A549 (cell line): ENCODE results near the gene TEDC1. TPM values are rescaled to one million over a fixed set of nuclear protein-coding genes. Genes with fewer than 3 reads are reported as not detected.

Experiments used
- ATAC-seq, 2 experiments: fragments of 200-7000 bp in 1 of 2; fragments of >200 bp in 1 of 2; cut with Nextera tagmentation in 1 of 2; cut with Tn5 transposase in 1 of 2; 3 replicates each; pipeline versions ENCODE4 v1.8.0 to v1.9.1; 2018 to 2020; ENCODE audit warnings: mild to moderate bottlenecking in 1 of 2, moderate library complexity in 1 of 2
- CTCF ChIA-PET: fragments of 300-600 bp; sonication (Branson Sonifier 250); formaldehyde crosslinking; extraction: SDS; loops from one replicate; lab custom pipeline; 2021; ENCODE audit warnings: antibody characterized with exemption, inconsistent platforms; lab: Yijun Ruan, JAX
- POLR2A ChIA-PET: fragments of 350-600 bp; formaldehyde crosslinking; extraction: SDS; loops from one replicate; lab custom pipeline; 2021; ENCODE audit warnings: antibody characterized with exemption, inconsistent platforms; lab: Yijun Ruan, JAX
- DNase-seq, 2 experiments: peaks; one replicate each; pipeline versions ENCODE4 v3.0.0 to v3.0.0-alpha.2; 2011 to 2016; ENCODE audit warnings: low read depth in 1 of 2, low spot score in 1 of 2
- FAIRE-seq: peaks from 2 replicates; lab custom pipeline; 2011; peaks lifted over from hg19 to GRCh38; lab: Jason Lieb, UNC
- H3K27ac ChIP-seq, 2 experiments: fragments of >200 bp; sonication (Bioruptor Twin); formaldehyde crosslinking; 3 replicates each; pipeline ENCODE4 v1.5.1; 2016 to 2017
- H3K4me1 ChIP-seq: fragments of >200 bp; sonication (Bioruptor Twin); formaldehyde crosslinking; 3 replicates; pipeline ENCODE4 v1.6.1; 2016
- H3K4me2 ChIP-seq: fragments of >200 bp; sonication (Bioruptor Twin); formaldehyde crosslinking; 3 replicates; pipeline ENCODE4 v1.6.1; 2016
- H3K4me3 ChIP-seq: fragments of >200 bp; sonication (Bioruptor Twin); formaldehyde crosslinking; 3 replicates; pipeline ENCODE4 v1.5.1; 2016
- H3K9me3 ChIP-seq: fragments of >200 bp; sonication (Bioruptor Twin); formaldehyde crosslinking; 3 replicates; pipeline ENCODE4 v1.6.1; 2016
- CTCF ChIP-seq: fragments of >200 bp; sonication (Bioruptor Twin); formaldehyde crosslinking; IDR thresholded peaks from 3 replicates; pipeline ENCODE4 v1.5.1; 2016
- EHMT2 ChIP-seq: fragments of 200-600 bp; sonication (generic); IDR thresholded peaks from 2 replicates; pipeline ENCODE4 v1.6.1; 2016; ENCODE audit warnings: antibody characterized with exemption, low read depth, mild to moderate bottlenecking, moderate library complexity
- HOXB13 ChIP-seq: fragments of 250-450 bp; sonication (Bioruptor Pico); IDR thresholded peaks from 2 replicates; pipeline ENCODE4 v1.5.0; 2020; ENCODE audit warnings: low read depth, mild to moderate bottlenecking, moderate library complexity
- KDM1A ChIP-seq: fragments of 200-600 bp; sonication (generic); IDR thresholded peaks from 2 replicates; pipeline ENCODE4 v1.6.1; 2016; ENCODE audit warnings: low read depth, mild to moderate bottlenecking
- MAZ ChIP-seq: fragments of 150-350 bp; IDR thresholded peaks from 2 replicates; pipeline ENCODE4 v1.6.1; 2014; ENCODE audit warnings: antibody characterized with exemption, low read depth, low read length, borderline replicate concordance
- RAD21 ChIP-seq, 2 experiments: fragments of >200 bp in 1 of 2; sonication (Bioruptor Twin) in 1 of 2; formaldehyde crosslinking in 1 of 2; IDR thresholded peaks in 1 of 2; conservative IDR thresholded peaks in 1 of 2; 2 replicates in 1 of 2; 3 replicates in 1 of 2; pipeline ENCODE4 v1.6.1; 2012 to 2018; ENCODE audit warnings: inconsistent platforms in 1 of 2
- SREBF2 ChIP-seq: fragments of 450-650 bp; IDR thresholded peaks from 2 replicates; pipeline ENCODE4 v1.6.1; 2014; ENCODE audit warnings: mild to moderate bottlenecking, moderate library complexity
- TFCP2L1 ChIP-seq: fragments of 250-450 bp; sonication (Bioruptor Pico); IDR thresholded peaks from 2 replicates; pipeline ENCODE4 v1.5.0; 2021; ENCODE audit warnings: mild to moderate bottlenecking
- ZSCAN20 ChIP-seq: fragments of 250-450 bp; sonication (Bioruptor Pico); IDR thresholded peaks from 2 replicates; pipeline ENCODE4 v1.8.0; 2022; ENCODE audit warnings: mild to moderate bottlenecking, moderate library complexity
- WGBS: methylation state at CpG from one replicate; pipeline ENCODE4 v1.1.6; 2017; ENCODE audit errors: missing lambda C conversion rate; 5-methylcytosine and 5-hydroxymethylcytosine counted together
- polyA plus RNA-seq, 4 experiments: library from polyadenylated mRNA; depleted of rRNA in 3 of 4; stranded (reverse); fragments of >200 nt; fragmentation: RNase III in 1 of 4; extraction: RNeasy Plus Mini Kit Qiagen cat#74134 plus additional on column Dnase treatment in 1 of 4; gene quantifications; 2 replicates in 3 of 4; 3 replicates in 1 of 4; pipeline ENCODE4 v1.2.3, GENCODE V29; 2011 to 2017
- TF ChIP-seq, protein P1 (sequence below): IDR thresholded peaks from 2 replicates; pipeline ENCODE4 v1.6.1; 2012; ENCODE audit warnings: low read depth, borderline replicate concordance

The TEDC1 gene
- polyA plus RNA-seq, 2 of the 4 experiments (the other 2 are of a cell fraction), result 12.7 to 39.6 TPM

DNA sequence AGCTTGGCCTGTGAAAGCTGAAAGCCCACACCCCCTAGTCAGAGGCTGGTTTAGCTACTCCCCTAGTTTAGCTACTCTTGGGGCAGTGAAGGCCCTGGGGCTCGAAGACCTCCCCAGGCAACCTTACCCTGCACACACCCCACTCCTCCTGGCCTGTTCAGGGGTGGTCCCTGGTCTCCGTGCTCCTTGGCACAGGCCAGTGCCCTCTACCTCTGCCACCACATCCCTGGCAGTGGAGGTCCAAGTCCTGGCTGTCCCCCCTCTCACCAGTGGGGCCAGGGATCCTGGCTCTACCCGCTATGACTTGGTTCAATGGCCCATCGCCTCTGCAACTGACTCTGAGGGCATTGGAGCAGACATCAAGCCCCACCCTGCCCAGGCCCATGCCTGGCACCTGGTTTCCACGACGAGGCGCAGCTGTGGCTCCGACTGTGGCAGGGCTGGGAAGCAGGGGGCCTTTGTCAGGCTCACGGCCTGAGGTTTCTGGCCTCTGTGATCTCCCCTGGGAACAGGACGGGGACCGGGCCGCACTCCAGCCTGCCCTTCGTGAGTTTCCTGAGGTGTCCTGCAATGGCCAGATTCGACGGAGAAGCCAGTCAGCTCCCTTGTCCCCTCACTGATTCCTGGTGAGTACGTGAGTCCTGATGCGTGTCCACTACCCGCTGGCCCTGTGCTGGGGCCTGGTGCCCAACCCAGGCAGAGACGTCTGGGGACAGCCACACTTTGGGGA lies 41.0 kb downstream of the TEDC1 start:
- no peak overlapping the region for H3K27ac ChIP-seq
- no peak overlapping the region for H3K4me2 ChIP-seq
- CTCF ChIA-PET, result interaction anchor here (1.0 to 4.1 kb wide), 10 partner anchors 12 to 159 kb away, joined by 3 to 25 read pairs (median 6); no protein-coding TSS in a partner anchor
- POLR2A ChIA-PET, result no interaction called here
- no peak for TF ChIP-seq MAZ
- TF ChIP-seq, all 56 proteins: peak for 0
- H3K4me3 ChIP-seq, result no peak overlapping the region
- no peak for FAIRE-seq
- peaks cover 14% of the 10 kb centered on the region for H3K4me1 ChIP-seq
- 92% methylated on average over 12 of the region's 19 CpGs for WGBS
- ATAC-seq, result no peak
- no peaks in the 10 kb centered on the region for H3K9me3 ChIP-seq
- no peak for DNase-seq

DNA sequence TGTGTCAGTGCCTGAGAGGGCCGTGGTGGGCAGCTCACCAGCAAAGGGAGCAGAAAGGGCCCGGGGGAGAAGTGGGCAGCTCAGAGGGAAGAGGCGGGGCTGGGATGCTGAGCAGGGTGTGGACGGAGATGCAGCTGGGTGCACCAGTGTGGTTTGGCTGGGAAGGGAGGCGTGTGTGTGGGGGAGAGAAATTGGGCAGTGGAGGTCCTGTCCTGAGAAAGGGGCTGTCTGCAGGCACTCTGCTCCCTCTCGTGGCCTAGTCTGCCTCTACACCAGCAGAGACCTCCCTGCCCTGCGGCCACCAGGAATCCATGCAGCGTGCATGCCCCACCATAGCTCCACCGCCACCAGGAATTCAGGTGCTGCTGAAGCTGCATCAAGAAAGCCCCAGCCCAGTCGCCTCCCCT lies 41.7 kb downstream of the TEDC1 start:
- no peak overlapping the region for H3K4me2 ChIP-seq
- ChIA-PET POLR2A (no interaction called here), CTCF (interaction anchor here (0.7 to 4.1 kb wide), 15 partner anchors 11 to 723 kb away, joined by 3 to 25 read pairs (median 5); no protein-coding TSS in a partner anchor)
- H3K4me1 ChIP-seq, result peaks cover 8% of the 10 kb centered on the region
- TF ChIP-seq KDM1A (no peak), CTCF (peak; percentile 32), RAD21 (conservative IDR thresholded peaks at IDR 0.05 in 1 of 2, IDR thresholded peaks at IDR 0.05 in 1 of 2) (peak; percentile 15 to 50; a peak in 2 of 5 replicates), TFCP2L1 (no peak), HOXB13 (CRISPR knock-in tag) (no peak)
- ATAC-seq (peak; percentile 47 to 76; a peak in 5 of 6 replicates), DNase-seq (peak; percentile 51 to 72), FAIRE-seq (no peak)
- 55% methylated on average over 10 of the region's 10 CpGs for WGBS
- no peak overlapping the region for H3K4me3 ChIP-seq
- no peak overlapping the region for H3K27ac ChIP-seq
- H3K9me3 ChIP-seq, result no peaks in the 10 kb centered on the region

- FAIRE-seq (no peak), ATAC-seq (no peak)
- Histone ChIP-seq H3K9me3 (no peaks in the 10 kb centered on the region), H3K4me1 (peaks cover 4% of the 10 kb centered on the region; the same call in 2 of the 3 replicates), H3K4me3 (no peak overlapping the region), H3K4me2 (no peak overlapping the region), H3K27ac (no peak overlapping the region)
- CTCF ChIA-PET, result interaction anchor here (0.7 to 4.1 kb wide), 14 partner anchors 10 to 723 kb away, joined by 3 to 25 read pairs (median 5); no protein-coding TSS in a partner anchor
- POLR2A ChIA-PET, result no interaction called here
- WGBS, result 52% methylated on average over 7 of the region's 9 CpGs
- no peak for TF ChIP-seq EHMT2
- TF ChIP-seq, protein P1, sequence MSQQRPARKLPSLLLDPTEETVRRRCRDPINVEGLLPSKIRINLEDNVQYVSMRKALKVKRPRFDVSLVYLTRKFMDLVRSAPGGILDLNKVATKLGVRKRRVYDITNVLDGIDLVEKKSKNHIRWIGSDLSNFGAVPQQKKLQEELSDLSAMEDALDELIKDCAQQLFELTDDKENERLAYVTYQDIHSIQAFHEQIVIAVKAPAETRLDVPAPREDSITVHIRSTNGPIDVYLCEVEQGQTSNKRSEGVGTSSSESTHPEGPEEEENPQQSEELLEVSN, result no peak
- TF ChIP-seq, all 56 proteins: peak for 0
- DNase-seq, result no peak
These were observed 42.3 kb downstream of the TEDC1 start for GRCh38 chr14:105533391-105533790.

DNA sequence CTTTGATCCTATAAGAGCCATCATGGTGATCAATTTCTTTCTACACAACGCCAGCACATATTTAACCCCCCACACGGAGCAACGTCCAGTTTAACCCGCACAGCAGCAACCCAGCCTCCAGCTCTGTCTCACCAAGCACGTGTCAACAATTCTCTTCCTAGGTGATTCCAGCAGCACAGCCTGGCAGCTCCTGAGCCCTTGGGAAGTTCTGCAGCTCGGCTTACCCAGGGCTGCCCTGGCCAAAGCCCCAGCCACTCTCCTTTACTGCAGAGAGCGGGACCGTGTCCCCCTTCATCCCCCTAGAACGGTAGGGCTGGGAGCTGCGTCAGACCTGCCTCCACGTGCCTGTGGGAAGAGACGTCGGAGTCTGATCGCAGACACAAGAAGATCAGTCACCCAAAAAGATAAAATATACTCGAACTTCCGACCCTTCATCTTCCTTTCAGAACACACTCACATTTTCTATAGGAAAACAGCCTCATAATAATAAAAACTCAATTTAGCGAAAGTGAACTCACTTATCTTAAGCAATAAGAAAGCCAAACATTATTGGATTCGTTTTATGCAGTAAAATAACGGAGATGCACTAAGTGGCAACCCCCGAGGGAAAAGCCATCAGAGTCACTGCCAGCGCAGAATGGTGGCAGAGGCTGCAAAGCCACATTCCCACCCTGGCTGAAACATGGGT lies 42.9 kb downstream of the TEDC1 start:
- FAIRE-seq (no peak), ATAC-seq (no peak), DNase-seq (no peak)
- TF ChIP-seq RAD21 (conservative IDR thresholded peaks at IDR 0.05 in 1 of 2, IDR thresholded peaks at IDR 0.05 in 1 of 2) (no peak), HOXB13 (CRISPR knock-in tag) (no peak), ZSCAN20 (no peak), SREBF2 (no peak)
- Histone ChIP-seq H3K9me3 (no peaks in the 10 kb centered on the region), H3K4me1 (no peaks in the 10 kb centered on the region), H3K27ac (no peak overlapping the region), H3K4me2 (no peak overlapping the region), H3K4me3 (no peak overlapping the region)
- ChIA-PET CTCF (interaction anchor here (0.9 to 4.1 kb wide), 11 partner anchors 10 to 722 kb away, joined by 3 to 25 read pairs (median 5); no protein-coding TSS in a partner anchor), POLR2A (no interaction called here)
- 60% methylated on average over 21 of the region's 21 CpGs for WGBS
